GM12865 (cell line): ENCODE data around the gene GNB5.

ENCODE experiments used
- DNase-seq: peaks from one replicate; pipeline ENCODE4 v3.0.0; 2010; ENCODE audit warnings: low read depth
- H3K4me3 ChIP-seq: 2 replicates; pipeline ENCODE4 v1.5.1; 2011; ENCODE audit warnings: mild to moderate bottlenecking, low read depth, low read length, control low read depth
- TF ChIP-seq, protein P1 (sequence below): IDR thresholded peaks from 2 replicates; pipeline ENCODE4 v1.5.1; 2011; ENCODE audit warnings: low read length, control low read depth, low read depth, inconsistent platforms; ENCODE audit not compliant: insufficient read depth; ENCODE audit errors: missing control alignments

GNB5 gene

GRCh38 chr15:52133510-52134220 is 57.5 kb downstream of the GNB5 start:
- DNase-seq, result no peak
- TF ChIP-seq, protein P1, sequence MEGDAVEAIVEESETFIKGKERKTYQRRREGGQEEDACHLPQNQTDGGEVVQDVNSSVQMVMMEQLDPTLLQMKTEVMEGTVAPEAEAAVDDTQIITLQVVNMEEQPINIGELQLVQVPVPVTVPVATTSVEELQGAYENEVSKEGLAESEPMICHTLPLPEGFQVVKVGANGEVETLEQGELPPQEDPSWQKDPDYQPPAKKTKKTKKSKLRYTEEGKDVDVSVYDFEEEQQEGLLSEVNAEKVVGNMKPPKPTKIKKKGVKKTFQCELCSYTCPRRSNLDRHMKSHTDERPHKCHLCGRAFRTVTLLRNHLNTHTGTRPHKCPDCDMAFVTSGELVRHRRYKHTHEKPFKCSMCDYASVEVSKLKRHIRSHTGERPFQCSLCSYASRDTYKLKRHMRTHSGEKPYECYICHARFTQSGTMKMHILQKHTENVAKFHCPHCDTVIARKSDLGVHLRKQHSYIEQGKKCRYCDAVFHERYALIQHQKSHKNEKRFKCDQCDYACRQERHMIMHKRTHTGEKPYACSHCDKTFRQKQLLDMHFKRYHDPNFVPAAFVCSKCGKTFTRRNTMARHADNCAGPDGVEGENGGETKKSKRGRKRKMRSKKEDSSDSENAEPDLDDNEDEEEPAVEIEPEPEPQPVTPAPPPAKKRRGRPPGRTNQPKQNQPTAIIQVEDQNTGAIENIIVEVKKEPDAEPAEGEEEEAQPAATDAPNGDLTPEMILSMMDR, result no peak

DNA sequence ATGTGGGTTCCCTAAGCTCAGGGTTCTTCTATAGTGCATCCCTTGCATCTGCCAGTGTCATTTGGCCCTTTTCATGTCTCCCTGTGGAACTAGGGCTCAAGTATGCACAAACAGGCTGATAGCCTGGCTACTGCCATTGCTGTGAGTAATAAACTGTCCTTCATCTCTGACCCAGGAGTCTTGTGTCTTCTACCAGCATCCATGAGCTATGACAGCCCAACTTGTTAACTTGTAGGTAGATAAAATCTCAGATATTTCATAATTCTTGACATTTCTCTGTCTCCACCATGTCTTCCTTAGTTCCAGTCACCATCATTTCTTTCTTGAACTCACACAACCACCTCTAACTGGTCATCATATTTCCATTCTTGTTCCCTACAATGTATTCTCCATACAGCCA is 59.1 kb downstream of the GNB5 start:
- no peak for DNase-seq
- TF ChIP-seq, protein P1, result no peak
- no peak overlapping the region for H3K4me3 ChIP-seq

More at GRCh38 chr15:52133510-52134220, 57.5 kb downstream of the GNB5 start:
- no peak overlapping the region for H3K4me3 ChIP-seq

- TF ChIP-seq, protein P1, result no peak
- H3K4me3 ChIP-seq, result no peak overlapping the region
- DNase-seq, result no peak
Measured at GRCh38 chr15:52128568-52128967, 62.6 kb downstream of the GNB5 start.

DNA sequence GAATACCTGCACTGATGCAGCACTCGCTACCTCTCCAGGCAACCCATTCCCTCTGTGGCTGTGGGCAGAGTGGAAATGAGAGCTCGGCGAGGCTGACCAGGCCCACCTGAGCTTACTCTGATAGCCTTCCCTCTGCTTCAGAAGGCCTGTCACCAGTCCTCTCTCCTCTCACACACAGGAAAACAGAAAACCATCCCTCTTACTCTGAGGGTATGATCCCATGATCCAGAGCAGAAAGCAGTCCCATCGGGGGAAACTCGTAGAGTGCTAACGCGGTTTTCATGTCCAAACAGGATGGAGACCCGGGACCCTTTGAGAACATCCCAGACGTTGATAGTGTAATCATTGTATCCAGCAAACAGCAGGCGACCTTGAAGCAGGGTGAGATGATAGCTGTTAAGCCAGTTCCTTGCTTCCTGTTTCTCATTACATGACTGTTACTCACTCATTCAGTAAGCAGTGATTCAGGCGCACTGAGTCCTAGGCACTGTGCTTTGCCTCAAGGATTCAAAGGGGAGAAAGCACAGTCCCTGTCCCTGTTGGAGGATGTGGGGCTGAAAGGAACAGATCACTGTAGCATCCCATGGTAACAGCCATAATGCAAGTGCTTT is 66.8 kb downstream of the GNB5 start:
- peak; percentile 56 for DNase-seq
- TF ChIP-seq, protein P1, result no peak
- no peak overlapping the region for H3K4me3 ChIP-seq

GRCh38 chr15:52121896-52122295 is 69.3 kb downstream of the GNB5 start:
- no peak for DNase-seq
- H3K4me3 ChIP-seq, result no peak overlapping the region
- TF ChIP-seq, protein P1, result no peak

DNA sequence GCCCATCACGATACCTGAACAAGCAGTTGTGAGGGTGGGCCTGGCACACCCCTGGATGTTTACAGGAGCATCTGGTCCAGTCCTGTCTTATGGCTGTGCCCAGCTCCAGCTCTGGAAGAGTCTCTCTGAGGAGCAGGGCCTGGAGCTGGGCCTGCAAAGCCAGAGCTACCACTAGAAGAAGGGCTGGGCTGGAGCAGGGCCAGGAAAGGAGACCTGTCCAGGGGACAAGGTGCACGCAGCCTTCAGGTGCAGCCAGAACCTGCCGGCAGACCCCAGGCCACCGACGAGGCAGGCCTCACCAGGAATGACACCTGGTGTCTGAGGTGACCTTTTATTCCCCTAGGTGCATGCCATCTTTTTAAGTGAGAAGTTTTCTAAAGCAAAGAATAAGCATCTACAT is 70.2 kb downstream of the GNB5 start:
- DNase-seq, result no peak
- TF ChIP-seq, protein P1, result no peak
- no peak overlapping the region for H3K4me3 ChIP-seq
